22Rv1 (cell line): ENCODE measurements around the gene PARD3.

Source experiments
- CTCF ChIP-seq: fragments of 450-650 bp; IDR thresholded peaks from 2 replicates; pipeline ENCODE4 v1.5.1; 2017; ENCODE audit warnings: mild to moderate bottlenecking
- ZFX ChIP-seq: fragments of 450-650 bp; IDR thresholded peaks from 2 replicates; pipeline ENCODE4 v1.6.1; 2017; ENCODE audit warnings: antibody characterized with exemption, borderline replicate concordance

DNA sequence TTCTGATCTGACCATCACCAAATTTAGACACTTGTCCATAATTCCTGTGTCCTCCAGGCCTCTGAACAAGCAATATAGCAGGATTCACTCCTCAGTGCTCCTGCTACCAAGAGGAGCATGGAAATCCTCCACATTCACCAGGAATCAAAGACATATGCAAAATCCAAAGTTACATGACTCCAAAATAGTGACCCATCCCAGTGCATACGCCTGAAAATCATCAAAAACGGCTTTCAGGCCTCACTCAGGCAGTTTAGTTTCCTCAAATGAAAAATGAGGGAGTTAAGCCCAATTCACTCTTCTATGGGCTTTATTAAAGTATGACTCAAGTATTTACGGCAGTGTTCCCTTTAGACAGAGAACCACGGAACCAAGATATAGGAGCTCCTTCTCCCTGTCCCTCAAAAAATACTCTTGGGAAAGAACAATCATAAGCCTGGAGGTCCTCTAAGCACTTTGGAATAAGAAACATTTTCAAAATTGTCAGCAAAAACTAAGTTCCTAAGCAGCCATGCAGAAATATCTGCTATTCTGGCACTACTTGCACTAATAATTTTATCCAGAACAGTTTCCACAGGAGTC is 240.7 kb downstream of the PARD3 start:
- no peak for TF ChIP-seq CTCF
- no peak for TF ChIP-seq ZFX
